ENCODE results near the gene DNAJC6.
A peak's percentile ranks its signal among the peaks of the same experiment; 100 is the strongest.

DNAJC6 gene

DNA sequence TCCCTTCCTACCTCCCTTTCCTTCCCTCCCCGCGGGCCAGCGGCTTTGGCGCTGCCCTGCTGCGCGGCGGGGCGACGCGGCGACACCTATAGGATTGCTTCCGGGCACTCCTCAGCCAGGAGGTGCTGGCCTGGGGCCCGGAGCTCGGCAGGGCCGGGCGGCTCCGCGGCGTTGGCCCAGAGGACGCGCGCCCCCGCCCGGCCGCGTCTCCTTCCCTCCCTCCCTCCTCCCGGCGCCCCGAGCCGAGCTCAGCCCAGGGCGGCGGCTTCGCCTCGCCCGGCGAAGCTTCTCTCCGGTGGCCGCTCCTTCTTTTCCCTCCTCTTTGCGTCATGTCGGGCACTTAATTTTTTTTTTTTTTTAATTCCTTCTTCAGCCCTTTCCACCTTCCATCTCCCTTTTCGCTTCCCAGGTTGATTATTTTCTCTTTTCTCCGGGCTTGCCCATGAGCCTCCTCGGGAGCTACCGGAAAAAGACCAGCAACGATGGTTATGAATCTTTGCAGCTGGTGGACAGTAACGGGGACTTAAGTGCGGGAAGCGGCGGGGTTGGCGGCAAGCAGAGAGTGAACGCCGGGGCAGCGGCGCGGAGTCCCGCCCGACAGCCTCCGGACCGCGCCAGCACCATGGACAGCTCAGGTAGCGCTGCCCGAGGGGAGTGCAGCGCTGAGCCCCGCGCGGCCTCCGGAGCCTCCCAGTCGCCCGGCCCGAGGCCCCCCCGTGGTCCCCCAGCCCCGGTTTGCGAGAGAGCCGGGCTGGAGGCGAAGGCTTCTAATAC, at the start of gene DNAJC6:
DNAJC6 (plus strand) TSS at position 240 of the 774 bp plus-strand sequence; CDS start at position 443, 203 bp downstream.
- DNase-seq (ENCODE audit: extremely low read depth, low read depth), result peak; percentile 29
- TF ChIP-seq, protein P1, sequence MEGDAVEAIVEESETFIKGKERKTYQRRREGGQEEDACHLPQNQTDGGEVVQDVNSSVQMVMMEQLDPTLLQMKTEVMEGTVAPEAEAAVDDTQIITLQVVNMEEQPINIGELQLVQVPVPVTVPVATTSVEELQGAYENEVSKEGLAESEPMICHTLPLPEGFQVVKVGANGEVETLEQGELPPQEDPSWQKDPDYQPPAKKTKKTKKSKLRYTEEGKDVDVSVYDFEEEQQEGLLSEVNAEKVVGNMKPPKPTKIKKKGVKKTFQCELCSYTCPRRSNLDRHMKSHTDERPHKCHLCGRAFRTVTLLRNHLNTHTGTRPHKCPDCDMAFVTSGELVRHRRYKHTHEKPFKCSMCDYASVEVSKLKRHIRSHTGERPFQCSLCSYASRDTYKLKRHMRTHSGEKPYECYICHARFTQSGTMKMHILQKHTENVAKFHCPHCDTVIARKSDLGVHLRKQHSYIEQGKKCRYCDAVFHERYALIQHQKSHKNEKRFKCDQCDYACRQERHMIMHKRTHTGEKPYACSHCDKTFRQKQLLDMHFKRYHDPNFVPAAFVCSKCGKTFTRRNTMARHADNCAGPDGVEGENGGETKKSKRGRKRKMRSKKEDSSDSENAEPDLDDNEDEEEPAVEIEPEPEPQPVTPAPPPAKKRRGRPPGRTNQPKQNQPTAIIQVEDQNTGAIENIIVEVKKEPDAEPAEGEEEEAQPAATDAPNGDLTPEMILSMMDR (IDR thresholded peaks at IDR 0.05; ENCODE audit: low read depth, low read length), result no peak

DNA sequence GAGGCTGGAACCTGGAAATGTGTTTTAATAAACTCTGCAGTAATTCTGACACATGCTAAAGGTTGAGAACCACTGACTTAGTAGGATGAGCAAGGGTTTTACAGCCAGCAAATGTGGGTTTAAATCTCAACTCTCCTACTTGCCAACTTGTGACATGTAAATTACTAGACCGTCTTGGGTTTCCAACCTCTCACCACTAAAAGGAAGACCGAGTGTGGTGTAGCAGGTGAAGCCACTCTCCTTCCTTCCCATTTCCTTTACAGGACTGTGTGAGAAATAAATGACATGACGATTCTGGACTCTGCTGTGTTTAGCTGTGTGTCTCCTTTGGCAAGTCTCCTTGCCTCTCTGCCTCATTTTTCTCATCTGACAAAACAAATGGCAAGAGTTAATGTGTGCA, 49.5 kb upstream of the DNAJC6 start:
- TF ChIP-seq, protein P1 (IDR thresholded peaks at IDR 0.05; ENCODE audit: low read depth, low read length), result no peak
- DNase-seq (ENCODE audit: extremely low read depth, low read depth), result no peak

DNA sequence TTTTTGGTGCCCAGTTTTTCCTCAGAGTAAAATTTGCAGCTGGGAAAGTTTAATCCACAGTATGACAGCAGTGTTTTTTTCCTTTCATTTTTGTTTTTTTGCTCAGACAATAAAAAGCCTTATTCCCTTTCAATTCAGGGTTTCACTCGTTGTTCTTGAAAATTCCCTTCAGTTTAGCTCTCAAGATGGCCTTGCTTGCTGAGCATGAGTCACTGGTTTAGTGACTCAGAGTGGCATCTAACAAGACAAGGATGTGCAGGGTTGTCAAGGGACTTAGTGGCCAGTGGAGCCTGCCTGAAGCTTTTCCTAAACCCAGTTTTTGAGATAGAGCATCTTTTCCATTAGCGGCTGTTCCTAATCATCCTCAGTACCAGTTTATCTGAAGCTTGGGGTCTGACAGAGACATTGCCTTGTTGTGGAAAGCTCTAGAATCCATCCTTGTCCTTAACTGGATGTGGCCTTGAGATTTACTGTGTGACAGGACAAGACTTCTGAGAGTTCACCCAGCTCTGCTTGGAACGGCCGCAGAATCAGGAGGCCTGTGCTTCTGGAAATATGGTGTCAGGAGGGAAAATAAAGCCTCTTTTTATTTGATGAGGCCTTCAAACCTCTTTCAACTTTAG, 48.4 kb upstream of the DNAJC6 start:
- no peak for DNase-seq (ENCODE audit: extremely low read depth, low read depth)
- TF ChIP-seq, protein P1 (IDR thresholded peaks at IDR 0.05; ENCODE audit: low read depth, low read length), result no peak

DNA sequence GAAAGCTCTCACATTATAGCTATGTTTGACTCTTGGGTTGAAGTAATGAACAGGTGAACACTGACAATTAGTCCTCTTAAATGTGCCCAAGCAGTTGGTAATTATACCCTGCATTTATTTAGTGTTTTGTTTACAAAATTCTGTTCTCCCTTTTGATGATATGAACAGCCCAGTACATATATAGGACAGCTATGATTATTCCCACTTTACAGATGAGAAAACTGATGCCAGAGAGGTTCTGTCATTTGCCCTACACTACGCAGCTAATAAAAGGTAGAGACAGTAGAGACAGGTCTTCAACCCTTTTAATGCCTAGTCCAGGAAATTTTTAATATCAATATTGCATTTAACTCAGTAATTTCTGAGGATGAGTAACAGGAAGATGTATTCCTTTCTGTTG, 46.1 kb upstream of the DNAJC6 start:
- TF ChIP-seq, protein P1 (IDR thresholded peaks at IDR 0.05; ENCODE audit: low read depth, low read length), result no peak
- DNase-seq (ENCODE audit: extremely low read depth, low read depth), result no peak

DNA sequence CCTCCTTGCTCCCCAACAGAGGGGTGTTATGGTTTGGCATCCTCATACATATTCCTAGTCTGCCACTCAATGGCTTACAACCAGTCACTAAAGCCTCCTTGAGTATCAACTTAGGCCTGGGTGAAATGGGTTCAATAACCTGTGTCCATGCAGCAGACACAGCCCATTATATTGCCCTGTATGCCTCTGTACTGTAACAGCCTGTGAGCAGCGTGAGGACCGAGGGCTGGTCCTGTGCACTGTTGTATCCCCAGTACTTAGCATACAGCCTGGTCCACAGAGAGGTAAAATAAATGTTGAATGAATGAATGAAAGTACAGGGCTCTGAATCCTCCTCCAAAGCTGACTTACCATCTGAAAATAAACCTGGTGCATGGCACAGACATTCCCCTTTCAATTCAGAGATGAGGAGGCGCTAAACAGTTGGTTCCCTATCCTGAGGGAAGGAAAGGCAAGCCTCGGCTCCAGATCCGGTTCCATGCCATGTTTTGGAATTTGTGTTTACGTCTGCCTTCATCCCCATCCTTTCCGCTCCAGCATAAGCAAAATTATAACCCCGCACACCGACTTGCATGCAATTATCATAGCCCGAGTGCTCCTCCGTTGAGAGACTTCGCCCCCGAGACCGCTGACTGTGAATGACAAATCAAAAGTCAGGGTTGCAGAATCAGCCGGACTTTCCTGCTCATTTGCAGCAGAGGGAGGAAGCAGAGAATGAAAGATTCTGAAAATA, 45.0 kb upstream of the DNAJC6 start:
- TF ChIP-seq, protein P1 (IDR thresholded peaks at IDR 0.05; ENCODE audit: low read depth, low read length), result no peak
- peak; percentile 40 for DNase-seq (ENCODE audit: extremely low read depth, low read depth)

DNA sequence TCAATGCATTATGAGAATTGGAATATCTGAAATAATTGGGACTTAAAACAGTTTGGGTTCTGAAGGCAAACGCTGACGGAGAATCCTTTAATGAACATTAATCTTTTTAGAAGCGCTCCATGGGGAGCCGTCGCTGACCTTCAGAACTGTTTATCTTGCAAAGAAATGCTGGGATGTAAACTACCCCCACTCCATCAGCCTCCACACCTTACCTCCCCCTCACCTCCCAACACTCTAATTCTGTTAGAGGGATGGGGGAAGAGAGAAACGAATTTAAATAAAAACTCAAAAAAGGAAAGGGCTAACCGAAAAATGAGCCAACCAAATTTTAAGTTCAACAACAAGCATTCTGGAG, 44.1 kb upstream of the DNAJC6 start:
- DNase-seq (ENCODE audit: extremely low read depth, low read depth), result no peak
- TF ChIP-seq, protein P1 (IDR thresholded peaks at IDR 0.05; ENCODE audit: low read depth, low read length), result no peak

All from AG09319 (cell line).